OCI-LY7 (cell line): Measurements from ENCODE around the gene NLRP9. TPM values are rescaled to one million over a fixed set of nuclear protein-coding genes. Genes with fewer than 3 reads are reported as not detected.
"Not testable (repeated sequence)": the region's sequence is repeated elsewhere in the genome, so short reads cannot be mapped to it uniquely, and the experiment has no call there.

Source experiments
- BruUV-seq: library from RNA; stranded (reverse); fragments of 400-500 nt; replicated peaks from 2 replicates; lab custom pipeline; 2021; lab: Mats Ljungman, UMichigan
- CTCF ChIA-PET: fragments of 300-600 bp; sonication (Branson Sonifier 250); formaldehyde crosslinking; loops from one replicate; lab custom pipeline; 2022; ENCODE audit warnings: antibody characterized with exemption; ENCODE audit not compliant: unreplicated experiment; lab: Charles Lee
- POLR2A ChIA-PET: fragments of 300-600 bp; sonication (Branson Sonifier 250); formaldehyde crosslinking; loops from one replicate; lab custom pipeline; 2022; ENCODE audit warnings: antibody characterized with exemption; lab: Charles Lee
- DNase-seq: peaks from one replicate; pipeline ENCODE4 v3.0.0-alpha.2; 2015; ENCODE audit warnings: low spot score
- H2AFZ ChIP-seq: fragments of 200-600 bp; sonication (generic), shearing (Covaris generic); 2 replicates; pipeline ENCODE4 v1.6.1; 2014; ENCODE audit warnings: mild to moderate bottlenecking, antibody characterized with exemption, low read length, moderate library complexity
- H3K27ac ChIP-seq: fragments of 200-600 bp; sonication (generic); 2 replicates; pipeline ENCODE4 v1.5.1; 2014; ENCODE audit warnings: mixed run types, low read depth, mild to moderate bottlenecking, moderate library complexity, low read length, inconsistent platforms; ENCODE audit not compliant: poor library complexity, severe bottlenecking
- H3K36me3 ChIP-seq: fragments of 200-600 bp; sonication (generic); 2 replicates; pipeline ENCODE4 v1.6.1; 2014; ENCODE audit warnings: mild to moderate bottlenecking, antibody characterized with exemption, low read length, moderate library complexity, mixed read lengths; ENCODE audit not compliant: insufficient read depth
- H3K4me1 ChIP-seq: fragments of 200-600 bp; sonication (generic); 2 replicates; pipeline ENCODE4 v1.5.1; 2014; ENCODE audit warnings: mild to moderate bottlenecking, low read length; ENCODE audit not compliant: insufficient read depth, poor library complexity, severe bottlenecking
- H3K4me2 ChIP-seq: fragments of 200-600 bp; sonication (generic); 2 replicates; pipeline ENCODE4 v1.6.1; 2014; ENCODE audit warnings: mild to moderate bottlenecking, low read length
- H3K4me3 ChIP-seq: fragments of 200-600 bp; sonication (generic); 2 replicates; pipeline ENCODE4 v1.5.1; 2014; ENCODE audit warnings: mild to moderate bottlenecking, low read depth, low read length; ENCODE audit not compliant: poor library complexity, severe bottlenecking
- H3K79me2 ChIP-seq: fragments of 200-600 bp; sonication (generic); 2 replicates; pipeline ENCODE4 v1.6.1; 2016; ENCODE audit warnings: low read depth, mild to moderate bottlenecking, low read length, moderate library complexity, mixed read lengths; ENCODE audit not compliant: insufficient read depth
- H3K9me2 ChIP-seq: fragments of 200-600 bp; sonication (generic); 2 replicates; pipeline ENCODE4 v1.6.1; 2016; ENCODE audit warnings: mild to moderate bottlenecking, low read length, mixed read lengths; ENCODE audit not compliant: insufficient read depth
- H3K9me3 ChIP-seq: fragments of 200-600 bp; sonication (generic); 2 replicates; pipeline ENCODE4 v1.6.1; 2014; ENCODE audit warnings: mild to moderate bottlenecking, mixed run types, low read length, mixed read lengths
- H4K20me1 ChIP-seq: fragments of 200-600 bp; sonication (generic); 2 replicates; pipeline ENCODE4 v1.6.1; 2014; ENCODE audit warnings: mild to moderate bottlenecking, antibody characterized with exemption, low read length, moderate library complexity, mixed read lengths; ENCODE audit not compliant: insufficient read depth
- EZH2phosphoT487 ChIP-seq: fragments of 200-600 bp; sonication (generic); IDR thresholded peaks from 2 replicates; pipeline ENCODE4 v1.6.1; 2018; ENCODE audit warnings: low read depth, borderline replicate concordance, mild to moderate bottlenecking, mixed run types, antibody characterized with exemption, low read length, moderate library complexity, mixed read lengths
- intact Hi-C: fragments of 100-400 bp; cut with micrococcal nuclease; formaldehyde crosslinking; loops from one replicate; pipeline ENCODE4 v1.10.0; 2022; ENCODE audit not compliant: unreplicated experiment
- total RNA-seq, 2 experiments: library from RNA; depleted of rRNA in 1 of 2; stranded (reverse); fragments of >200 nt in 1 of 2; shearing (Covaris generic) in 1 of 2; gene quantifications; 2 replicates each; pipeline ENCODE4 v1.2.3, GENCODE V29; 2014 to 2022
- TF ChIP-seq, protein P1 (sequence below): fragments of 200-600 bp; sonication (generic); conservative IDR thresholded peaks from 2 replicates; pipeline ENCODE4 v1.5.1; 2014; ENCODE audit warnings: mild to moderate bottlenecking, antibody characterized with exemption, low read length, moderate library complexity, mixed read lengths

NLRP9 gene
- total RNA-seq, 2 experiments from 2014 or later, result not detected

- H3K27ac ChIP-seq, result no peak overlapping the region
- POLR2A ChIA-PET, result no interaction called here
- H3K4me2 ChIP-seq, result no peak overlapping the region
- H3K36me3 ChIP-seq, result no peaks in the 10 kb centered on the region
- H3K4me1 ChIP-seq, result no peaks in the 10 kb centered on the region
- BruUV-seq, result no TSS peak
- TF ChIP-seq, protein P1, sequence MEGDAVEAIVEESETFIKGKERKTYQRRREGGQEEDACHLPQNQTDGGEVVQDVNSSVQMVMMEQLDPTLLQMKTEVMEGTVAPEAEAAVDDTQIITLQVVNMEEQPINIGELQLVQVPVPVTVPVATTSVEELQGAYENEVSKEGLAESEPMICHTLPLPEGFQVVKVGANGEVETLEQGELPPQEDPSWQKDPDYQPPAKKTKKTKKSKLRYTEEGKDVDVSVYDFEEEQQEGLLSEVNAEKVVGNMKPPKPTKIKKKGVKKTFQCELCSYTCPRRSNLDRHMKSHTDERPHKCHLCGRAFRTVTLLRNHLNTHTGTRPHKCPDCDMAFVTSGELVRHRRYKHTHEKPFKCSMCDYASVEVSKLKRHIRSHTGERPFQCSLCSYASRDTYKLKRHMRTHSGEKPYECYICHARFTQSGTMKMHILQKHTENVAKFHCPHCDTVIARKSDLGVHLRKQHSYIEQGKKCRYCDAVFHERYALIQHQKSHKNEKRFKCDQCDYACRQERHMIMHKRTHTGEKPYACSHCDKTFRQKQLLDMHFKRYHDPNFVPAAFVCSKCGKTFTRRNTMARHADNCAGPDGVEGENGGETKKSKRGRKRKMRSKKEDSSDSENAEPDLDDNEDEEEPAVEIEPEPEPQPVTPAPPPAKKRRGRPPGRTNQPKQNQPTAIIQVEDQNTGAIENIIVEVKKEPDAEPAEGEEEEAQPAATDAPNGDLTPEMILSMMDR, result no peak
- TF ChIP-seq EZH2phosphoT487, result no peak
- H4K20me1 ChIP-seq, result no peaks in the 10 kb centered on the region
- no peaks in the 10 kb centered on the region for H3K79me2 ChIP-seq
- H3K9me3 ChIP-seq, result peaks cover 10% of the 10 kb centered on the region; the same call in 1 of the 2 replicates
- CTCF ChIA-PET, result no interaction called here
- no peak overlapping the region for H3K4me3 ChIP-seq
- no peak for DNase-seq
- intact Hi-C loops, result no loop called here
- no peak overlapping the region for H2AFZ ChIP-seq
- H3K9me2 ChIP-seq, result no peaks in the 10 kb centered on the region
Measured at GRCh38 chr19:55723491-55723890, 14.7 kb downstream of the NLRP9 start.

GRCh38 chr19:55720801-55721200 is 17.4 kb downstream of the NLRP9 start:
- Histone ChIP-seq H3K4me3 (no peak overlapping the region), H3K27ac (no peak overlapping the region), H3K9me2 (no peaks in the 10 kb centered on the region), H3K79me2 (no peaks in the 10 kb centered on the region), H4K20me1 (no peaks in the 10 kb centered on the region), H3K4me2 (no peak overlapping the region), H2AFZ (no peak overlapping the region), H3K36me3 (no peaks in the 10 kb centered on the region), H3K9me3 (peaks cover 10% of the 10 kb centered on the region; the same call in 1 of the 2 replicates), H3K4me1 (no peaks in the 10 kb centered on the region)
- ChIA-PET POLR2A (no interaction called here), CTCF (no interaction called here)
- no peak for DNase-seq
- BruUV-seq, result no TSS peak
- TF ChIP-seq EZH2phosphoT487, result no peak
- TF ChIP-seq, protein P1, result no peak
- intact Hi-C loops, result no loop called here

- BruUV-seq, result no TSS peak
Measured at GRCh38 chr19:55720214-55720746, 17.9 kb downstream of the NLRP9 start.

GRCh38 chr19:55717879-55718711 is 20.1 kb downstream of the NLRP9 start:
- intact Hi-C loops, H3K4me2 ChIP-seq, H3K4me3 ChIP-seq, BruUV-seq, H3K27ac ChIP-seq, DNase-seq, H4K20me1 ChIP-seq, H3K4me1 ChIP-seq, H3K79me2 ChIP-seq, H3K36me3 ChIP-seq, H2AFZ ChIP-seq, CTCF ChIA-PET, POLR2A ChIA-PET, H3K9me2 ChIP-seq: not testable (repeated sequence)
- peaks cover 11% of the 10 kb centered on the region; the same call in 1 of the 2 replicates for H3K9me3 ChIP-seq

More at GRCh38 chr19:55720214-55720746, 17.9 kb downstream of the NLRP9 start:
- no peak overlapping the region for H3K4me3 ChIP-seq
- no peaks in the 10 kb centered on the region for H3K9me2 ChIP-seq
- no peaks in the 10 kb centered on the region for H3K4me1 ChIP-seq
- TF ChIP-seq, protein P1, result no peak
- TF ChIP-seq EZH2phosphoT487, result no peak
- H3K27ac ChIP-seq, result no peak overlapping the region
- H3K79me2 ChIP-seq, result no peaks in the 10 kb centered on the region
- H4K20me1 ChIP-seq, result no peaks in the 10 kb centered on the region
- H2AFZ ChIP-seq, result no peak overlapping the region
- ChIA-PET POLR2A (no interaction called here), CTCF (no interaction called here)
- no peak for DNase-seq
- H3K4me2 ChIP-seq, result no peak overlapping the region
- H3K9me3 ChIP-seq, result peaks cover 10% of the 10 kb centered on the region; the same call in 1 of the 2 replicates
- intact Hi-C loops, result no loop called here
- H3K36me3 ChIP-seq, result no peaks in the 10 kb centered on the region
